Peyer's patch (tissue), 4 donors: ENCODE results near the gene FZD10.

Source experiments
- POLR2A ChIP-seq, 2 donors: fragments of 450-650 bp; IDR thresholded peaks; one replicate each; pipeline ENCODE4 v1.5.1; 2017; ENCODE audit warnings: antibody characterized with exemption in 2 of 2, mild to moderate bottlenecking in 2 of 2, moderate library complexity in 2 of 2
- TF ChIP-seq, protein P1 (sequence below), 6 experiments: fragments of 450-650 bp in 4 of 6; fragments of 200-600 bp in 2 of 6; sonication (generic) in 1 of 6; IDR thresholded peaks; one replicate each; pipeline ENCODE4 v1.5.1; 2017 to 2019; ENCODE audit warnings: antibody characterized with exemption in 6 of 6, mild to moderate bottlenecking in 3 of 6, moderate library complexity in 1 of 6

DNA sequence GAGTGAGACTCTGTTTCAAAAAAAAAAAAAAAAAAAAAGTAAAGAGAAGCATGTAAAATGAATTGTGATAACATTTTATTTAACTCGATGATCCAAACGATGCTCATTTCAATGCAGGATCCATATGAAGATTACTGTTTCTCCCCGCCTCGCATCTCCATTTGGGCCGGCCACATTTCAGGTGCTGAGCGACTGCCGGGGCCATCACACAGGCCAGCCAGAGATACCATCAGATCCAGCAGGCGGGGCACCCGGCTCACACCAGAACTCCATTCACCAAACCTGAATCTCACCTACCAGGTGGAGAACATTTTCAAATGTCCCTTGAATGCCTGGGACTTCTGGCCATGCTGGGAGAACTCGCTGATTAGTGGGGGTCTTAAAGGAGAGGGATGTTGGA lies 18.0 kb upstream of the FZD10 start:
- TF ChIP-seq, protein P1, sequence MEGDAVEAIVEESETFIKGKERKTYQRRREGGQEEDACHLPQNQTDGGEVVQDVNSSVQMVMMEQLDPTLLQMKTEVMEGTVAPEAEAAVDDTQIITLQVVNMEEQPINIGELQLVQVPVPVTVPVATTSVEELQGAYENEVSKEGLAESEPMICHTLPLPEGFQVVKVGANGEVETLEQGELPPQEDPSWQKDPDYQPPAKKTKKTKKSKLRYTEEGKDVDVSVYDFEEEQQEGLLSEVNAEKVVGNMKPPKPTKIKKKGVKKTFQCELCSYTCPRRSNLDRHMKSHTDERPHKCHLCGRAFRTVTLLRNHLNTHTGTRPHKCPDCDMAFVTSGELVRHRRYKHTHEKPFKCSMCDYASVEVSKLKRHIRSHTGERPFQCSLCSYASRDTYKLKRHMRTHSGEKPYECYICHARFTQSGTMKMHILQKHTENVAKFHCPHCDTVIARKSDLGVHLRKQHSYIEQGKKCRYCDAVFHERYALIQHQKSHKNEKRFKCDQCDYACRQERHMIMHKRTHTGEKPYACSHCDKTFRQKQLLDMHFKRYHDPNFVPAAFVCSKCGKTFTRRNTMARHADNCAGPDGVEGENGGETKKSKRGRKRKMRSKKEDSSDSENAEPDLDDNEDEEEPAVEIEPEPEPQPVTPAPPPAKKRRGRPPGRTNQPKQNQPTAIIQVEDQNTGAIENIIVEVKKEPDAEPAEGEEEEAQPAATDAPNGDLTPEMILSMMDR (IDR thresholded peaks at IDR 0.05), result no peak
- TF ChIP-seq POLR2A (IDR thresholded peaks at IDR 0.05), result no peak
